Amniotic epithelial cell (primary cell): Measurements from ENCODE around the gene SHISA7.

ENCODE experiments used
- DNase-seq: peaks from one replicate; pipeline ENCODE4 v3.0.0-alpha.2; 2010; ENCODE audit warnings: low read depth

Gene SHISA7

DNA sequence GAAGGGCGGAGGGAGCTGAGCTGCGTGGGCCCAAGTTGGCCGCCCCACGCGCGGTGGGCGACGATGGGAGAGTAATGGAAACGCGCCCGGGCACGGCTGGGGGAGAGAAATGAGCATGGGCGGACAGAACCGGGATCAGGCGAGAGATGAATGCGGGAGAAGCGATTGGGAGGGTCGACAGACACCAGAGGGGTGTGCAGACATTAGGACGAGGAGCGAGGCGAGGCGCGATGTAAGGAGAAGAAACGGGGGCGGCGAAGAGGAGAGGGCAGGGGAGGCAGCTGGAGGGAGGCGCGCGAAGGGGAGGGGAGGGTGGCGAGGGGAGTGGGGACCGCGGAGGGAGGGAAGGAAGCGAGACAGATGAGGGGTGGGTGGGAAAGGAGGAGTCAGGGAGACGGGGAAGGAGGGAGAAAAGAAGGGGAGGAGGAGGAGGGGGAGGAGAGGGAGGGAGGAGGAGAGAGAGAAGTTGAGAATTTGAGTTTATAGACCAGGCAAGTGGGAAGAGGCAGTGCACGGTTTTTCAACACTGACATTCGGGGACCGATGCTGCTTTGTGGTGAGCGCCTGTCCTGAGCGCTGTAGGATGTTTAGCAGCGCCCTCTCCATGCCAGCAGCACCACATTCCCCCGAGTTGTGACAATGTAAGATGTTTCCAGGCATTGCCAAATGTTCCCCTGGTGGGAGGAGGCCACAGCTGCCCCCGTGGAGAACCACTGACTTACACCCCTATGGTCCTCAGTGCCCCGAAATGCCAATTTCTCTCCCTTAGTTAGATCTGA lies at the start of gene SHISA7:
Gene SHISA7 (minus strand): TSS at position 256 of the 779 bp plus-strand sequence. CDS start 437 bp downstream, outside the sequence.
- no peak for DNase-seq

DNA sequence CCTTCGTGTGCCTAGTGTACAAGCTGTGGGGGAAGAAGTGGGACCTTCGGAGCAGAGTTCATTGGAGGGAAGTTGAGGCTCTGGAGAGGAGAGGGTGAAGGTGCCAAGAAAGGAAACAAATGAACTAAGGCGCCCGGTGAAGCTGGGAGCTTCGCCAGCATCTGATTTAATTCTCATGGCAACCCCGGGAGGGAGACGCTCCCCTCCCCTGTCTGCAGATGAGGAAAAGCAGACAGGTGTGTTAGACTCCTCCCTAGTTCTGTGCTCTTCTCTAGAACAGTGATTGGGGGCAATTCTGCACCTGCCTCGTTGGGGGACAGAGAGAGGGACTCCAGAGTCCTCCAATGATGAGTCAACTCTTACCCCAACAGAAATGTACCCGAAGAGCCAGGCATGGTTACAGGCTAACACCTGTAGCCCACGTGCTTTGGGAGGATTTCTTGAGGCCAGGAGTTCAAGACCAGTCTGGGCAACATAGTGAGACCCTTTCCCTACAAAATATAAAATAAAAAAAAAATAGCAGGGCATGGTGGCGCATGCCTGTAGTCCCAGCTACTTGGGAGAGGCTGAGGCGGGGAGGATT lies 49.4 kb upstream of the SHISA7 start:
- DNase-seq = no peak

DNA sequence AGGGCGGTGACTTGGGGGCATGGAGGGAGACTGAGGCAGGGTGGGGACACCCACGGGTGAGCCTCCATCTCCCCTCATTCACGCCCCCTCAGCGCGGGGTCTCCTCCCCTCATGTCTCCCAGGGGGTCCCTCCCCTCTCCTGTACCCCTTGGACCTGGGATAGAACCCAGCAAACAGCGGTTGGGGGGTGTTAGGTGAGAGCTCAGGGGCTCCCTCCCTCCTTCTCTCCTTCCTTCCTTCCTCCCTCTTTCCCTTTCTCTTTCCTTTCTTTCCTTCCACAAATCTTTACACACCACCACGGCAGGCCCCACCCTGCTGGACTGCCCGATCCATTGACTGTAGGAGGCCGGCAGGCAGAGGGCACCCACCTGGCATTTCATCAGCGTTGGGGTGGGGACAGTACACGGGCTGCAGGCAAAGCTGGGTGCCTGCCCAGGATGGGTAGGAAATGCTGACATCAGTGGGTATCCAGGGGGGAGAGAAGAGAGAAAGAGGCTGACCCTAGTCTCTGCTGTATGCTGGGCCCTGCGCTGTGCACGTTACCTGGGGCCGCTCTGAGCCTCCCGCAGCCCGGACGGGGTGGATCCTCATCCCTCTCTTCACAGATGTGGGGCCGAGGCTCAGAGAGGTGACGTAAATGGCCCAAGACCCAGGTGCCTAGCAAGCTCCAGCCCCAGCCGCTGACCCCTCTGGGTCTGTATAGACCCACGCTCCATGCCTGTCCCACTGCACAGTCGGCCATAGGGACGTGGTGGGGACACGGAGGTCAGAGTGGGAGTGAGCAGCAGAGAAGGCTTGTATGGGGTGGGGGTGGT lies 48.7 kb upstream of the SHISA7 start:
- DNase-seq = no peak

DNA sequence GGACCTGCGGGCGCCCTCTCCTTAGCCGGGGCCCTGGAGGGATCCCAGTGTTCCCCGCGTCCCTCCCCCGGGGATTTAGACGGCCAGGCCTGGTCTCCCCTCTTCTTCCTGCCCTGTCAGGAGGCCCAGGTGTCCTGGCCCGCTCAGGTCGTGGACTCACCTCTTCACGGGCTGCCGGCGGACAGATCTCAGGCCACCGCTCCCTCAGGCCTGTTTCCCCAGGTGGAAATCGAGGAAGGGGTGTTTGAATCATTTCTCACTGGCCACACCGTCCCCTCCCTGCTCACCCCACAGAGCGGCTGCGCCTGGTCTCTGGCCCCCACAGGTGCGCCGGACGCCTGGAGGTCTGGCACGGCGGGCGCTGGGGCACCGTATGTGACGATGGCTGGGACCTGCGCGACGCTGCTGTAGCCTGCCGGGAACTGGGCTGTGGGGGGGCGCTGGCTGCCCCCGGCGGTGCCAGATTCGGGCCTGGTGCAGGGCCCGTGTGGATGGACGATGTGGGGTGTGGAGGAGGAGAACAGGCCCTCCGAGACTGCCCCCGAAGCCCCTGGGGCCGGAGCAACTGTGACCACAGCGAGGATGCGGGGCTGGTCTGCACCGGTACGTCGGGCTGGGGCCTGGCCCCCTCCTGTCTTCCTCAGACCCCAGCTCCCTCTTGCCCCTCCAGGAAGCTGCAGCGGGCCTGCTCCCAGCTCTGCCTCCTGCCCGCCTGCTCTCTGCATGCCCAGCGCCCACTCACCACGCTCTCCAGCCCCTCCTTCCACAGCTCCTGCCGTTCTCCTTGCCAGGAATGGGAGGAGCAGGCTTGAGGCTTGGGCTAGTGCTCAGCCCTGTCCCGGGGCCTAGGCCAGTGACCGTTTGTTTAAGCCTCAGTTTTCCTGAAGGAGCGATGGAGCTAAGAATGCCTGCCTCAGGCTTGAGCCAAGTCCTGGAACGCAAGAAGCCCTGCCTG lies 47.7 kb upstream of the SHISA7 start:
- DNase-seq = no peak

DNA sequence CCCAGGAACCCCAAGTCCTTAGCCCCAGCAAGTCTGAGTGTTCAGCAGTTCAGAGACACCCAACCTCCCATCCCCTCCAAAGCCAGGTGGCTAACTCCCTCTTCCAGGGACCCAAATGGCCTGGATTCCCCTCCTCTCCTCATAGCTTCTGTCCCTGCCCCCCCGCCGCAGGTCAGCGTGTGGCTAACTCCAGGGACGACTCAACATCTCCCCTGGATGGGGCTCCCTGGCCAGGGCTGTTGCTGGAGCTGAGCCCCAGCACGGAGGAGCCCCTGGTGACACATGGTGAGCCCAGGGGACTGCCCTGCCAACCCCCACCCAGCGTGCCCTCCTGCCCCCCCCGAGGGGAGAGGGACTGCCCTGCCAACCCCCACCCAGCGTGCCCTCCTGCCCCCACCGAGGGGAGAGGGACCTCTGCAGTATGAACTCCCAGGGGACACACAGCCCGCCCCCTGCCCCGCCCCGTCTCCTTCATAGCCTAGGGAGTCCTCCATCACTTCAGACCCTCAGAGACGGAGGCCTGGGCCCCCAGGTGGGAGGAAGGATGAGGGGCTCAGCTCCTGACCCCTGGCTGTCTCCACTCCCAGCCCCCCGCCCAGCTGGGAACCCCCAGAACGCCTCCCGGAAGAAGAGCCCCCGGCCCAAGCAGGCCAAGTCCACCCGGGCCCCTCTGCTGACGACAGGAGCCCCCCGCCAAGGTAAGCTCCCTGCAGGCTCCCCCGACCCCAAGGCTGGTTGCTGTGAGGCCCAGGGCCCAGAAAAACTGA lies 46.8 kb upstream of the SHISA7 start:
- no peak for DNase-seq

DNA sequence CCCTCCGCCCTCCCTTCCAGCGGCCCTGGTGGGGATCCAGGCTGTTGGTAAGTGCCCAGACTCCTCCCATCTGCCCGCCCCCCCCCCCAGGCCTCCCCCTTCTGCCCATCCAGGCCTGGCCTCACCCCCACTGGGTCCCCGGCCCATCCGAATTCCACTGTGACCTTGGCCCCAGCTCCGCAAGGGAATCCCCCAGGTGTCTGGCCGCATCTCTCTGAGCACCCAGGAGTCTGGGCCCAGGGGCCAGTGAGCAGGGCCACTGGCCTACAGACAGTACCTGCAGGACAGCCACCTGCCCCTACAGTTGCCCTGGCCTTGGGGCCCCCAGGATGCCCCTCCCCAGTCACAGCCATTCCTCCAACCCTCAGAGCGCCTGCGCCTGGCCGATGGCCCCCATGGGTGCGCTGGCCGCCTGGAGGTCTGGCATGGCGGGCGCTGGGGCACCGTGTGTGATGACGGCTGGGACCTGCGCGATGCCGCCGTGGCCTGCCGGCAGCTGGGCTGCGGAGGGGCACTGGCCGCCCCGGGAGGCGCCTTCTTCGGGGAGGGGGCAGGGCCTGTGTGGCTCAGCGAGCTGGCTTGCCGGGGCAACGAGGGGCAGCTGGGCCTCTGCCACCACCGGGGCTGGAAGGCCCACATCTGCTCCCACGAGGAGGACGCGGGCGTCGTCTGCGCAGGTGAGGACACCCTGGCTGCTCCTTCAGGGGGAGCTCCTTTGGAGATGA lies 46.0 kb upstream of the SHISA7 start:
- no peak for DNase-seq

DNA sequence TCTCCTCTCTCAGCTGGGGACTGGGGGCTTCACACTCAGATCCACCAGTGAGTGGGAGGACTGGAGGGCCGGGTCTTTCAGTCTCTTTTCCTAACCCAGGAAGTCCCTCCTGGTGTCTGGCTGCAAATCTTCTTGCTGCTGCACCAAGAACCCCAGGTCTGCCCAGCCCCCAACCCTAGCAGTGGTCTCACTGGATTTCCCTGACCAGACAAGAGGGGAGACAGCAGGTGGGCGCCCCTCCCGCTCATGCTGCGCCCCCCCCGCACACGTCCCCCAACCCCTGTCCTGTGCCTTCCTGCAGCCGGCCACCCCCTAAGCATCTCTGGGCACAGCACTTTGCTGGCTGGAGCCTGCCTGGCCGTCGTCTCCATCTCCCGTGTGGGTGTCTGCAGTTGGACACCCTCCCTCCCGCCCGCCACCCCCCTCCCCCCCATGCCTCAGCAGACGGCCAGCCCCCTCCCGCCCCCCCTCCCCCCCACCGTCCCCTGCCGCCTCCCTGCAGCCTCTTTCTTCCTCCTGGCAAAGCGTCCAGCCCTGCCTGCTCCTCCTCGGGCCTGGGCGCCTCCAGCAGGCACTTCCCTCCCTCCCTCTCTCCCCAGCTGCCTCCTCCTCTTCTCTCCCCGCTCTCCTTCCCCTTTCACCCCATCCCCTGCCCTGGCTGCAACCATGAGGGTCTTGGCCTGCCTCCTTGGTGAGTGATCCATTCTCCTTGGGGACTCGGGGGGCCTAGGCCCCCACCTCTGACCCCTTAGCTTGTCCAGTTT lies 45.0 kb upstream of the SHISA7 start, which contains the start of gene SSC5D:
Gene SSC5D (plus strand): TSS at position 513 of the 764 bp plus-strand sequence. CDS start 154 bp downstream, at position 667.
- peak; percentile 24 for DNase-seq

DNA sequence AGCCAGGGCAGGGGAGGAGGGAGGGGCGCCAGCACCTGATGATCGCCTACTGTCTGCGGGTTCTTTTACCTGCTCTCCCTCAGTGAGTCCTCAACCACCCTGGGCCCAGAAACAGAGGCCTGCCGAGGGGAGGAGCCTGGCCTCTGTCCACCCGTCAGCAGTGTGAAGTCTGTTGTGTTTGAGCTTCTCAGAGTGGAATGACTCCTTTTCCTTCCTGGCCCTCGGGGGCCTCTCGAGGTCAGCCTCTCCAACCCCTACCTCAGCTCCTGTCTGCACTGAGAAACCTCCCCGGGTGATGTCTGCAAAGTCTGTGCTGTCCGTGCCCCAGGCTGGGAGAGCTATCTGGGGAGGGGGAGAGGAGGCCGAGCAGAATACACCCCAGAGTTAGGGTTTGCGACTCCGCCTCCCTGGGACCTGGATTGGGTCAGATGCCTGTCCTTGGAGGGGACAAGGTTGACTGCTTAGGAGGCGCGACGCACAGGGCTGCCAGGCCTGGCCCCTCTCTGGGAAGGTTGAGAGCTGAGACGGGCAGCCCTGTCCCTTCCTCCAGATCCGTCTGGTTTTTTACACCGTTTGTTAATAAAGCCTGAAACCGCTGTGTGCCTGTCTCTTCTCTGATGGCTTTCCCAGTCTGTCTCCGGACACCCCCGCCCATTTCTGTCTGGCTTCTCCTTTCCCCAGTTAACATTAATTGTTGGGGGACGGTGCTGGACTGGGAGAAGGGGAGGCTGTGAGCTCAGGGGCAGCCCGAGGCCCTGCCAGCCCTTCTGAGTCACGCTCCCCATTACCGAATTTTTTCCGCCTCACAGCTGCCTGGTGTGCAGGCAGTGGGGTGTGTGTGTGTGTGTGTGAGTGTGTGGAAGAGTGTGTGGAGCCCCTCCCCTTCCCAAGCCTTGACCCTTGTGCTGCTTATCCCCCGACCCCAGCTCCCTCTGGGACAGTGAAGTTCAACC lies 44.1 kb upstream of the SHISA7 start:
- peak; percentile 91 for DNase-seq

DNA sequence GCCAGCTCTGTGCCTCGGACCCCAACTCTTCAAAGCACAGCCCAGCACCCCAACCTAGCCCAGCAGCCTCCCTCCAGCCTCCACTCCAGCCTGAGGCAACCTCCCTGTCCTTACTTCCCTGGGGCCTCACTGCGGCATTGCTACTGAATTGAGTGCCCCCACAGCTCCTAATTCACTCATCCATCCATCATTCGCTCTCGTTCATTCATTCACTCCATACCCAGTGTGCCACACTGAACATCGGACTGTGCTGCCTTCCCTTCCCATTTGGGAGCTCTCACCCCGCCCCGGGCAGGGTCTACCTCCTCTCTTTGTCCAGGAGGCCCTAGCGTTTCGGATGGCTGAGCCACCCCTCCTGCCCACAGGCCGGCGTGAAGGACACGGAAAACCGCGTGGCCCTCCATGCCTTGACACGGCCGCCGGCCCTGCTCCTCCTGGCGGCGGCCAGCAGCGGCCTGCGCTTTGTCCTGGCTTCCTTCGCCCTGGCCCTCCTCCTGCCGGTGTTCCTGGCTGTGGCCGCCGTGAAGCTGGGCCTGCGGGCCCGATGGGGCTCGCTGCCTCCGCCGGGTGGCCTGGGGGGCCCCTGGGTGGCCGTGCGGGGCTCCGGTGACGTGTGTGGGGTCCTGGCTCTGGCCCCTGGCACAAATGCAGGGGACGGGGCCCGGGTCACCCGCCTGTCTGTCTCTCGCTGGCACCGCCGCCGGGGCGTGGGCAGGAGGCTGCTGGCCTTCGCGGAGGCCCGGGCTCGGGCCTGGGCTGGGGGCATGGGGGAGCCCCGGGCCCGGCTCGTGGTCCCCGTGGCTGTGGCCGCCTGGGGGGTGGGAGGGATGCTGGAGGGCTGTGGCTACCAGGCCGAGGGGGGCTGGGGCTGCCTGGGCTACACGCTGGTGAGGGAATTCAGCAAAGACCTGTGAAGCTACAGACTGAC lies 43.2 kb upstream of the SHISA7 start:
- DNase-seq = no peak

DNA sequence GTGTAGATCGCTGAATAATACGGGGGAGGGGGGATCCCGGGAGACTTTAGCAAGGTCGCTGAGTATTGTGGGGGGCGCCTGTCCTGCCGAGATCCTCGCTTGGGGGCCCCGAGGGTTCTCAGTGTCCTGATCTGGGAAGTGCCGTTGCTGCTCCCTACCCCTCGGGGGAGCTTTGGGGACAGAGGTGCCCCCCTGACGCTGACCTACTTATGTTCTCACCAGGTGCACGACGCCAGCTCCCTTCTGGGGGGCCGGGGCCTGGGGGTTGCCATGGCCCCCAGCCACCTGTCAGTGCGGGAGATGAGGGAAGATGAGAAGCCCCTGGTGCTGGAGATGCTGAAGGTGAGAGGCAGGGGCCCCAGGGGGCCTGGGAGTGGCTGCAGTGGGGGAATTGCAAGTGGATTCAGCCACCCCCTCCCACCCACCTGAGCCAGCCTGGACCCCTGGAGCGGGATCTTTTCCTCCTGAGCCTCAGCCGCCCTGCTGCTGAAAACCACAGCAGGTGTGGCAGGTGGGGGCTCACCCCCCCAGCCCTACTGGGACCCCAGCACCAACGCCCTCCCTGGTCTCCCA lies 42.4 kb upstream of the SHISA7 start:
- no peak for DNase-seq

DNA sequence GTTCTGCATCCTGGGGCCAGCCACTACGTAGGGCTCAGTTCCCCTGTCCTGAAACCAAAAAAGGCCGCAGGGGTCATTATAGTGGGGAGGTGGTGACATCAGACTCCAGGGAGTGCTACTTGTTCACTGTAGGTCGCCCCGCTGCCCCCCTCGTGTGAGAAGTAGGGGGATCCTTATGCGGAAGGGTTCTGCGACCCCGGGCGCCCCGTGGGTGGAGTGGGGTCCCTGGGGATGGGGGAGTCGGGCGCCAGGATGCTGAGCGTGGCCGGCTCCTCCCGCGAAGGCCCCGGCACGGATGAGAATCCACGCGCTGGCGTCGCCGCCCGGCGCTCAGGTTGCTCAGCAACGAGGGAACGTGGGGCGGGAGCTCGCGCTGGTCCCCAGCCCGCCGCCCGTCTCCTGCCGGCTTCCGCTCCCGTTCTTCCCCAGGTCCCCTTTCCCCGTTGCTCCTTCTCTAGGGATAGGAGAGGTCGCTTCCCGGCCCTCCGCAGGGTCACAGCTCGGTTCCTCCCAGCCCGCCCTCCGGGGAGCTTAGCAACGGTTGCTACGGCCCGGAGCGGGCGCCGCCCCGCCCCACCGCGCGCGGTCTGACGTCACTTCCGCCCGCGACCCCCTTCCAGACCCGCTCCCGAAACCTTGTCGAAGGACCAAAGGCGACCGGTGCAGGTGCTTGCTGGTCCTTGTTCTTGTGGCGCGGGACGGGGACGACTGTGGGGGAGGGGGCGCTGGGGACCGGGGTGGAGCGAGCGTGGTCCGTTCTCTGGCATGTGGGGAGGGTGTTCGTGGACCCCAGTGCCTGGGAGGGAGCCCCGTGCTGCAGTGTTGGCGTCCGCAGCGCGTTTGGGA lies 41.7 kb upstream of the SHISA7 start, which contains the start of gene NAT14:
Gene NAT14 (plus strand): TSS at position 596 of the 846 bp plus-strand sequence. CDS start 521 bp downstream, outside the sequence.
- DNase-seq = peak; percentile 31

DNA sequence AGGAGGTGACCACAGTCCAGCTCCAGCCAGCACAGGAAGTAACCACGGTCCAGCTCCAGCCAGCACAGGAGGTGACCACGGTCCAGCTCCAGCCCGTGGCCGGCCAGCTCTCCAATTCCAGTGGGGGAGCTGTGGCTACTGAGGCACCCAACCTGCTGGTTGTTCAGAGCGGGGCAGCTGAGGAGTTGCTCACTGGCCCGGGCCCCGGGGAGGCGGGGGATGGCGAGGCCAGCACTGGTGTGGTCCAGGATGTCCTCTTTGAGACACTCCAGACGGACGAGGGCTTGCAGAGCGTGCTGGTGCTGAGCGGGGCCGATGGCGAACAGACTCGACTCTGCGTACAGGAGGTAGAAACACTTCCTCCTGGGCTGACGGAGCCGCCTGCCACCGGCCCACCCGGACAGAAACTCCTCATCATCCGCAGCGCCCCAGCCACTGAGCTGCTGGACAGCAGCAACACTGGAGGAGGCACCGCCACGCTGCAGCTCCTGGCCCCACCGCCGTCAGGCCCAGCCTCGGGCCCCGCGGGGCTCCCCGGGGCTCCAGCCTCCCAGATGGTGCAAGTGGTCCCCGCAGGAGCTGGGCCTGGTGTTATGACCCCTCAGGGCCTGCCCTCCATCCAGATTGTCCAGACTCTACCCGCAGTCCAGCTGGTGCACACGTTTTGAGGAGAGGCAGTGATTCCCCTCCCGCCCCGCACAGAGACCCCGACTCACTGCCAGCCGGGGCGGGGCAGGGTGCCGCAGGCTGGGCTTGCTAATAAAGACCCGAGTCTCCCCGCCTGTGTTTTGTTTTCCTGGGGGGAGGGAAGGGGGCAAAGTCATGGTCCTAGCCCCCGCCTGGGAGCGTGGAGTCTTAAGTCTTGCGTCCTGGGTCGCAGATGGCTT lies 40.8 kb upstream of the SHISA7 start:
- no peak for DNase-seq

DNA sequence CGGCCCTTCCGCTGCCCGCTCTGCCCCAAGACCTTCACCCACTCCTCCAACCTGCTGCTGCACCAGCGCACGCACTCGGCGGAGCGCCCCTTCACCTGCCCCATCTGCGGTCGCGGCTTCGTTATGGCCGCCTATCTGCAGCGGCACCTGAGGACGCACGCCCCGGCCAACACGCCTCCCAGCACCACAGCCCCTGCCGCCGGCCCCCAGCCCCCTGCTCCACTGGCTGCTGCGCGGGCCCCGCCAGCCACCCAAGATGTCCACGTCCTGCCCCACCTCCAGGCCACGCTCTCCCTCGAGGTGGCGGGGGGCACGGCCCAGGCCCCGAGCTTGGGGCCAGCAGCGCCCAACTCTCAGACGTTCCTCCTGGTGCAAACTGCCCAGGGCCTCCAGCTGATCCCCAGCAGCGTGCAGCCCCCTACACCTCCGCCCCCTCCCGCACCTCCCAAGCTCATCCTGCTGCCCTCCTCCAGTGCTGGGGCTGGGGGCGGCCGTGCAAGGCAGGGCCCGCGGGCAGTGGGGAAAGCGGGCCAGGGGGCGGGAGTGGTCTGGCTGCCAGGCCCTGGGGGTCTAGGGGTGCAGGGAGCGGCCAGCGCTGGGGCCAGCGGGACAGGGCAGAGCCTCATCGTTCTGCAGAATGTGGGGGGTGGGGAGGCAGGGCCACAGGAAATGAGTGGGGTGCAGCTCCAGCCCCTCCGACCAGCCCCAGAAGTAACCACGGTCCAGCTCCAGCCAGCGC lies 40.0 kb upstream of the SHISA7 start:
- no peak for DNase-seq
